HT-29 (cell line): ENCODE measurements around the gene STUB1. TPM values are rescaled to one million over a fixed set of nuclear protein-coding genes. Genes with fewer than 3 reads are reported as not detected.
A peak's percentile ranks its signal among the peaks of the same experiment; 100 is the strongest.

ENCODE experiments used
- DNase-seq: peaks from one replicate; pipeline ENCODE4 v3.0.0-alpha.2; 2015; ENCODE audit warnings: low spot score
- total RNA-seq: library from RNA; depleted of rRNA; stranded (reverse); fragments of >200 nt; shearing (Covaris generic); gene quantifications from 2 replicates; pipeline ENCODE4 v1.2.3, GENCODE V29; 2014

The STUB1 gene
- total RNA-seq, 1 experiment from 2014 or later: 258 TPM

- no peak for DNase-seq
These were observed 14.1 kb downstream of the STUB1 start for GRCh38 chr16:694187-694862.

GRCh38 chr16:694863-695354 is 14.7 kb downstream of the STUB1 start:
- no peak for DNase-seq

GRCh38 chr16:695355-696089 is 15.3 kb downstream of the STUB1 start:
- peak; percentile 66 for DNase-seq

- DNase-seq: no peak
These were observed 18.9 kb downstream of the STUB1 start for GRCh38 chr16:698911-699671.

- no peak for DNase-seq
These were observed 20.7 kb downstream of the STUB1 start for GRCh38 chr16:700684-701584.

- DNase-seq: no peak
These were observed 22.1 kb downstream of the STUB1 start for GRCh38 chr16:702341-702740.

GRCh38 chr16:703406-703805 is 23.2 kb downstream of the STUB1 start:
- no peak for DNase-seq

GRCh38 chr16:704047-704446 is 23.8 kb downstream of the STUB1 start:
- no peak for DNase-seq

GRCh38 chr16:704552-705380 is 24.6 kb downstream of the STUB1 start:
- no peak for DNase-seq

GRCh38 chr16:705431-706188 is 25.4 kb downstream of the STUB1 start, which contains the start of gene FBXL16:
TSS of gene FBXL16 (minus strand) at chr16:705801. CDS start at chr16:697405, 8,396 bp downstream.
- no peak for DNase-seq

- DNase-seq: no peak
These were observed 26.2 kb downstream of the STUB1 start for GRCh38 chr16:706189-707061.

- DNase-seq: no peak
These were observed 26.9 kb downstream of the STUB1 start for GRCh38 chr16:707062-707538.

- no peak for DNase-seq
These were observed 27.8 kb downstream of the STUB1 start for GRCh38 chr16:708019-708418.

- no peak for DNase-seq
These were observed 28.7 kb downstream of the STUB1 start for GRCh38 chr16:708959-709358.

- peak; percentile 64 for DNase-seq
These were observed 29.6 kb downstream of the STUB1 start for GRCh38 chr16:709566-710499.

GRCh38 chr16:710500-711075 is 30.4 kb downstream of the STUB1 start:
- DNase-seq: no peak

- DNase-seq: no peak
These were observed 30.9 kb downstream of the STUB1 start for GRCh38 chr16:711084-711483.
